Amygdala (tissue), 56 donors: ENCODE results near the gene AAR2.

ENCODE experiments used
- DNase-seq, 56 donors: peaks; one replicate each; lab custom pipeline; 2025; lab: John Stamatoyannopoulos, UW

Gene AAR2

DNA sequence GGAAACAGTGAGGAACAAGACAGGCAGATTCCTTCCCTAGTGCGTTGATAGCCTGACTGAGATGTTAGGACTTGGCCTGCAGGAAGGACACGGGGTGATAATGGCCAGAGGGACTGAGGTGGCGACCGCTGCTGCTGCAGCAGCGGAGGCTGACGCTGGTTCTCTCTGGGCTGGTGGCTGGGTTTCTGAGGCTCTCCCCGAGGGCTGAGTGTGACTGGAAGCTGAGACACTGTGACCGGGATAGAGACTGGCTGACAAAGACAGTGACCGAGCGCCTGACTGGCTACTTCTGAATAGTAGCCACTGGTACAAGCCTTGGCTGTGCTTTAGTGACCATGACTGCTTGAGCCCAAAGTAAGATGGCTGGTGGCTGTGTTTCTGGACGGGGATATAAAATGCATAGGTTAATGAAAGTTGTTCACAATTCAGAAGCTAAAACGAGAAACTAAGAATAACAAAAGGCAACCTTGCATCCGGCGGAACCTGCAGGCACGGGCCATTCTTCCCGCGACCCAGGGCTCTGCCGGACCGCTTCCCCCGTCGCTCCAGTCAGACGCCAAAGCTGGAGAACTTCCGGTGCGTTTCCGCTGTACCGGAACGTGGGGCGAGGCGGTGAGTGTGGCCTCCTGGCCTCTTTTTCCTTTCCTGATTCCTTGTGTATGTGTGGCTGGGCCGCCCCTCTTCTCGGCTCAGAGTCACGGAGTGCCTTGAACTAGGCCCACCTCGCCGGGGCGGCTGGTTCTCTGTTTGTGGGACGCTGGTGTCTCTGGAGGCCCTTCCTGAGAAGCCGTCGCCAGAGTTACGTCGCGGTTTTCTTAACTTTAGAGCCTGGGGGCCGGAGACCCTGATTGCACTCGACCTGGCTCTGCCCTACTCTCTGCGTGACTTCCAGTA is at the start of gene AAR2:
Gene AAR2, plus strand, starts transcription at position 587 of the 894 bp plus-strand sequence. CDS start 3,391 bp downstream, outside the sequence.
- DNase-seq: peak in 54 of 56 donors; percentile 31 to 83 (median 63)

DNA sequence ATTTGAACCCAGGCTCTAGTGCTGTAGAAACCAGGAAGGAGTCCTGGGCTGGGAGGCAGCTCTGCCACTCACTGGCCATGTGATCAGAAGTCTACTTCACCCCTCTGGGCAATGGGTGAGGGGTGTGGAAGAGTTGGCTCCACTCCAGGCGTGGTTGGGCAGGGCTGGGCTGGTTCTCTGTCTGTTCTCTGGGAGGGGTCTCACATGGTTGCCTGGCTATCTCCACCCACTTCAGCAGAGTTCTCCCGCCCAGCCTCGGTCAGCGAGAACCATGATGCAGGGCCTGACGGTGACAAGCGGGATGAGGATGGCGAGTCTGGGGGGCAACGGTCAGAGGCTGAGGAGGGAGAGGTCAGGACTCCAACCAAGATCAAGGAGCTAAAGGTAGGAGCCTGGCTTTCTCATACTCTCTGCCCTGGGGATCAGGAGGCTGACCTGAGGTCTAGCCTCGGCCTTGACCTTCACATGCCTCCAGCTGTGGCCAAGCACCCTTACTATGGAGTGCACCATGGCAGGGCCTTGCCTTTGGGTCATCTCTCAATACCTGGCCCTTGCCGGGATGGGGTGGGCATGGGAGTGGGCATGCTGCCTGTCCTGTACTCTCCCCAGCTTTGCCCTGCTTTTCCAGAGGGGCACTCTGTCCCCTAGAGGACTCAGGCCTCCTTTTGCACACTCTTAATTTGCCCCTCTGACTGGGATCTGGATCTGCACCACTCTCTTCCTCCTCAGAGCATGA is 42.1 kb upstream of the AAR2 start:
- no peak for DNase-seq

GRCh38 chr20:36196676-36197075 is 39.6 kb upstream of the AAR2 start:
- no peak for DNase-seq

- DNase-seq: no peak
These were observed 39.0 kb upstream of the AAR2 start for GRCh38 chr20:36197271-36197670.

DNA sequence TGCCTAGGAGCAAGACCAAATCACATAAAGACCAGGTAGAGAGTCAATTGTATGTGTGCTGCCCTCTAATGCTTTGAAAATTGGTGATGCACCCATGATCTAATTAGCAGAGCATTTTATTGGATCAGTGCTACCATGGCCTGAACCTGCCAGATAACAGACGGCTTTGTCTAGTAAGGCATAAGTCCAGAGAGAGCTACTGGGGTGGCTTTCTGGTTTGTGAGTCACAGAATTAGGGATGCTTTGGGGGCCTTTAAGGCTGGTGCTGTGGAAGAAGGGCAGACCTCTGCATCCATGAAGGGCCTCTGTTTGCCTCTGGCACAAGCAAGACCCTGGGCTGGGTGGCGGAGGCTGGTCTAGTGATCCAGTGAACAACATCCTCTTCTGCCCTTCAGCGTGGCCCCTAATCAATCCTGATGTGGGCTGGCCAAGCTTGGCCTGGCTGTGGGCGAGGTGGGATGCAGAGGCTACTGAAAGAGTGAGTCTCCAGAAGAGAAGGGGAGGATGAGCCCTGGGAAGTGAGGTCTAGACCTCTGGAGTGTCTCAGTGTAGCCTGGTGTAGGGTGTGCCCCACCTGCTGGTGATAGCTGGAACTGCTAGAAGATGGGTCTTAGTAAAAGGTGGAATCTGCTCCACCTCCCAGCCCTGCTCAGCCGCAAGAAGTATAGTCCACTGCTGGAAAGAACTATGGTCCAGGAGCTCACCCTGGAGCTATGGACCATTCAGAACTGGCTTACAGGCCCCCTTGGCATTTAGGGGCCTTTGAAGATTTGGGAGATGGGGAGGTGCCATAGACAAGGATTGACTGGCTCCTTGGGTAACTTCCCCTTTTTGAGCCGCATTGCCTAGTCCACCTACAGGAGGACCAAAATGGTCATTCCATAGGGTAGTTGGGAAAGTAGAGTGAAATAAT is 36.7 kb upstream of the AAR2 start:
- peak in 52 of 56 donors; percentile 8 to 91 (median 48) for DNase-seq

DNA sequence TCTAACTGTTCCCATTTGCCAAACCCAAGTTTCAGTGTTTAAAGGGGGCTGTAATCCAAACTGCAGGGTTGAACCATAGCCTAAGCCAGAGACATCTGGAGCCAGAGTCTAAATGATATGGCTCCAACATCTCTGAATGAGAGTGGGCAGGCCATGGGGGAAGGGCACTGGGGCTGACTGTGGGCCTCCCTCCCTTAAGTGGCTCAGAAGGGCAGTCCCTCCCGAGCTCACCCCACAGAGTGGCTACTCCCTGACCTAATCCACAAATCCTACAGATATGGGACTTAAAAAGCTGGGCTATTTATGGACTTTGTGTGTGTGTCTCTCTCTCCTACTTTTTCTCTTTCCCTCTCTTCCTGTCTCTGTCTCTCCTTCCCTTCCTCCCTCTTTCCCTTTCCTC is 35.8 kb upstream of the AAR2 start:
- no peak for DNase-seq

DNA sequence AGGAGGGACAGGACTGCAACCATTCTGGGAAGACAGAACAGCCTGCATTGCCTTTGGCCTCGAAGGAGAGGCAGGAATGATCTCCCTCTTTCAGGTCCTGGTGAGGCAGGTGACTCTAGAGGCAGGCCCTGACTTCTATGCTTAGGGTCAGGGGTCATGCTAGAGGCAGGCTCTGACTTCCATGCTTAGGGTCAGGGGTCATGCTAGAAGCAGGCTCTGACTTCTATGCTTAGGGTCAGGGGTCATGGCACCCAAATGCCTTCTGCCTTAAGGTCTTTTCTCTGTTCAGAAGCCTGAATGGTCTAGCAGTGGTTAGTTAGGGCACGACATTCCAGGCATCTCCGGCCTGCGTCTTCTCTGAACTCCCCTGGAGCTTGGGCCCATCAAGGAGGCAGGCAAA is 35.1 kb upstream of the AAR2 start:
- DNase-seq: no peak

DNA sequence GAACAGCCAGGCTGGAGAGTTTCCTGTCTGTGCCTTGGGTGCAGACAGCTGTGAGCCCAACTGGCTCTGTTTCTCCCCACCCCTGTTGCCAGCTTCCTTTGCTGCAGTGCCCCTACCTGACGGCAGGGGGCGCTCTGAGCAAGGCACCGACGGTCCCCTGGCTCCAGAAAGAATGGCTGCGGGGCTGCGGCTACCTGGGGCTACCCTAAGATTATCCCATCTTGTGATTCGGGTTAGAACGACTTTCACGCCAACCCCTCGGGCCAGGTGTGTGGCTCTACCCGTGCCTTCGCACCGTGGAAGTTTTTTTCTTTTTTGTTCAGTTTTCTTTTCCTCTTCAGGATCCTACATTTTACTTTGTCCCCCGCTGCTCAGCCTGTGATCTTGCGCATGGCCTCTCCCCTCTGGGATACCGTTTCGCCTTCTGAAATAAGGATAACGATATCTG is 33.4 kb upstream of the AAR2 start:
- DNase-seq: peak in 48 of 56 donors; percentile 6 to 79 (median 38)

- DNase-seq: no peak
These were observed 32.4 kb upstream of the AAR2 start for GRCh38 chr20:36203861-36204260.

DNA sequence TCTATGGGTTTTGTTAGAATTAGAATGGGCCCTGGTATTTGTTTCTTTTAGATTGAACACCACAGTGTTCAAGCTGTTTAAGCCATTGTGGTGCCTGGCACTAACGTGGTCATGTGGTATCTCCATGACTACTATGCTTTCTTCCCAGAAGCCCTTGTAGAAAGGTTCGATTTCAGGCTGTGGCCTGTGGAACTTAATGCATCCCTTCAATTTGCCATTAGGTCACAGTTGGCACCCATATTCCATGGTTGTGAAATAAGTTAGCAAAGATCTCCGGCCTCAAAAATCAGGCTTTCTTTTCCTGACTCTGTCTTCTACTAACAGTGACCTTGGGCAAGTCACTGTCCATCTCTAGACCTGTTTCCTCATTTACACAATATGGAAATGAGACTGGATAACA is 31.3 kb upstream of the AAR2 start:
- no peak for DNase-seq

GRCh38 chr20:36206068-36206467 is 30.2 kb upstream of the AAR2 start:
- no peak for DNase-seq

- DNase-seq: no peak
These were observed 29.6 kb upstream of the AAR2 start for GRCh38 chr20:36206641-36207040.

- no peak for DNase-seq
These were observed 28.7 kb upstream of the AAR2 start for GRCh38 chr20:36207602-36208001.

GRCh38 chr20:36208257-36208656 is 28.0 kb upstream of the AAR2 start:
- no peak for DNase-seq

DNA sequence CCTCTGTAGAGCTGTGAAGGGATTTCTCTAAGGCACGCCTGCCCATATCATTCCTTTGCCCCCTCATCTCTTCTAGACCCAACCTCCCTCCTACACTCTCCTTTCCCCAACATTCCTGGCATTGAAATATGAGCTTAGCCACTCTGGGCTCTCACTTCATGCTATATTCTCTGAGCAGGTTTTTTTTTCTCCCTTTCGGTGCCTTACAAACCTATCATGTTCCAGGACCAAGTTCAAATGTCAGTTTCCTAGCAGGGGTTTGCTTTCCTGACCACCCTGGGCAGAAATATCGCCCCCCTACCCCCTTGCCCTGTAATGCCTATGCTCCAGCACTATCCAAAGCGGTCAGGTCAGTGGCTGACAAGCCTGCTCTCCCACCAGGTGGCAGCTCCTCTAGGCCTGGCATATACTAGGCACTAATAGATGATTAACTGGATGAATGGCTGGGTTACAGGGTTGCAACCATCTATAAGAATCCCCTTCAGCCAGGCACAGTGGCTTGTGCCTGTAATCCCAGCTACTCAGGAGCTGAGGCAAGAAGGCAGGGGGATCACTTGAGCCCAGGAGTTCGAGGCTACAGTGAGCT is 25.7 kb upstream of the AAR2 start:
- no peak for DNase-seq

DNA sequence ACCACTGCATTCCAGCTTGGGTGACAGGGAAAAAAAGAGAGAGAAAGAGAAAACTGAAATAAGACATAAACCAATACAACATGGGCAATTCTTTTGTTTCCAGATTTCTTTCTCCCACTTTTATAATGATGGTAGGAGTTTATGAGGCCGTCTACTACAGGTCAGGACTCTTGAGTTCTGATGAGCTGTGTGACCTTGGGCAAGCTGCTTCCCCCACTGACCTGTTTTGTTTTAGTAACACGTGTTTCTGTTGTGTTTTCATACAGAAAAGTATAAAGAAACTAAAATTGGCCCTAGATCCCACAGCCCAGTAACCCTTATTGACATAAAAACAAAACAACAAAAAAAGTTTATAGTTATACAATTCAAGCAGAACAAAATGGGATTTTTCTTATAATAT is 22.9 kb upstream of the AAR2 start:
- no peak for DNase-seq

DNA sequence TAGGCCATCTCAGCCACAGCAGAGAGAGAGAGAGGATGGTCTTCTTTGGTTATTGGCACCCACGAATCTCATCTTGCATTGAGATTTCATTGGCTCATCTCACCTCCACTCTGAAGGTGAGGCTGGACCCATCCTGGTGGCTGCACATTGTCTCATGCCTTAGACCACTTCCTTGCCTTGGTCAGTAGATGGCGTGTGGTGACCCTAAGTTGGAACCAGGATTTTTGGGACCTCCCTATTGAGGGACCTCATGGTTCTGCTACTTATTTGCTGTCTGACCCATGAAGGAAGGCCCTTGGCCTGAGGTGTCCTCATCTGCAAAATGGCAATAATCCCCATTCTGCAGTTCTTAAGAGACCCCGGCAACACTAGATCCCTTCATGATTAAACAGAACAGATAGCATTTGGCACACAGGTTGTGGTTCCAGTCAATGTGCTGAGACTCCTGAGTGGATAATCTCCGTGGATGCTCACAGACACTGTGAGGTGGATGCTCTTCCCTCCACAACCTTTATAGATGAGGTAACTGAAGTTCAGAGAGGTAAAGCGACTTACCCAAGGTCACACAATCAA is 21.5 kb upstream of the AAR2 start:
- no peak for DNase-seq

DNA sequence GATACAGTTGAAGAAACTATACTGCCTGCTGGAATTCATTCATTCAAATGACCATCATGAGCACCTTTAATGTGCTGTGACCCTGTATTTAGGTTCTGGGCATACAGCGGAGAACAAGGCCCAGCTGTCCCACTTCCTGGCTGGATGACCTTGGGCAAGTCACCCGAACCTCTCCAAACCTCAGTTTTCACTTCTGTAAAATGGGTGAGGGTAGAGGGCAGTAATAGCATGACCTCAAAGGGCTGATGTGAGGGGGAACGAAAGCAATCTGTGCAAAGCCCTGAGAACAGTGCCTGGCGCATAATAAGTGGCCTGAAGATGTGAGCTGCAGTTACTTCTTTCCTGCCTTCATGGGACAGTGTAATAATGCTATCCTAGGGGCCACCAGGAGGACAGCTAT is 20.5 kb upstream of the AAR2 start:
- no peak for DNase-seq

DNA sequence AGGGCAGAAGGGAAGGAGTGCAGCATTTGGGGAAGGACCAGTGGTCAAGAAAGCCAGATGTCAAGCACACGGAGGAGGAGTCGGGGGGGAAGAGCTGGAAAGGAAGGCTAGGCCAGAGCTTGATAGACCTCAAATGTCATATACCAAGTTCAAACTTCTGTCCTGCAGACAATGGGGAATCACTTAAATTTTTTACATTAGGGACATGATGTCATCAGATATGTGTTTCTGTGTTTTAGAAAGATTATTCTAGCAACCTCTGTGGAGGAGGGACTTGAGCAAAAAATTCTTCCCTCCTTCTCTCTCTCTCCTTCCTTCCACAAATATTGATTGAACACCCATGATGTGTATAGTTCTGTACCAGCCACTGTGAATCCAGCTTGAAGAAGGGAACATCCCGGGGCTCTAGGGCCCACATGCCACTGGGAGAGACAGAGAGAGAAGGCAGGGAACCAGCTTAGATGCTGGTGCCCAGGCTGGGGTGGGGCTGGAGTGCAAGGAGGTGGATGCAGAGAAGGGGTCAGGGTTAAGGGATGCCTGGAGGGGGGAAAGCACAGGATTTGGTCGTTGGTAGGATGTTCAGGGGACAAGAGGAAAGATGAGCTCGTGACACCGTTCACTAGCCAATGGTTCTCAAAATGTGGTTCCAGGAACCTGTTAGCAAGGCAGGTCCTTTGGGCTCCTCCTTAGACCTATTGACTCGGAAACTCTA is 19.8 kb upstream of the AAR2 start:
- no peak for DNase-seq
